Fibroblast of gingiva (primary cell): Measurements from ENCODE around the gene STAMBPL1.

Experiments
- DNase-seq: peaks from one replicate; pipeline ENCODE4 v3.0.0-alpha.2; 2011; ENCODE audit warnings: low read depth

STAMBPL1 gene

GRCh38 chr10:88857831-88858230 is 22.2 kb upstream of the STAMBPL1 start:
- no peak for DNase-seq

- no peak for DNase-seq
Observed at GRCh38 chr10:88858491-88858890, 21.6 kb upstream of the STAMBPL1 start.

GRCh38 chr10:88861036-88861435 is 19.0 kb upstream of the STAMBPL1 start:
- no peak for DNase-seq

GRCh38 chr10:88865281-88865876 is 14.7 kb upstream of the STAMBPL1 start:
- peak; percentile 33 for DNase-seq

GRCh38 chr10:88866454-88866853 is 13.6 kb upstream of the STAMBPL1 start:
- no peak for DNase-seq

GRCh38 chr10:88870089-88870488 is 10.0 kb upstream of the STAMBPL1 start:
- no peak for DNase-seq

GRCh38 chr10:88873757-88874156 is 6.3 kb upstream of the STAMBPL1 start:
- DNase-seq: no peak

GRCh38 chr10:88874281-88874680 is 5.8 kb upstream of the STAMBPL1 start:
- no peak for DNase-seq

GRCh38 chr10:88875081-88875480 is 5.0 kb upstream of the STAMBPL1 start:
- no peak for DNase-seq

- DNase-seq: no peak
Observed at GRCh38 chr10:88877298-88877697, 2.7 kb upstream of the STAMBPL1 start.

GRCh38 chr10:88880282-88881076 is 434 bp downstream of the STAMBPL1 start:
- DNase-seq: peak; percentile 86

GRCh38 chr10:88881320-88881719 is 1.3 kb downstream of the STAMBPL1 start:
- no peak for DNase-seq

GRCh38 chr10:88881922-88882645 is 2.0 kb downstream of the STAMBPL1 start:
- no peak for DNase-seq

- peak; percentile 71 for DNase-seq
Observed at GRCh38 chr10:88882646-88883447, 2.8 kb downstream of the STAMBPL1 start.

GRCh38 chr10:88883448-88883809 is 3.4 kb downstream of the STAMBPL1 start:
- peak; percentile 12 for DNase-seq

GRCh38 chr10:88886557-88886956 is 6.5 kb downstream of the STAMBPL1 start:
- no peak for DNase-seq

GRCh38 chr10:88888810-88889445 is 8.9 kb downstream of the STAMBPL1 start:
- no peak for DNase-seq

GRCh38 chr10:88889559-88890337 is 9.7 kb downstream of the STAMBPL1 start:
- DNase-seq: no peak

GRCh38 chr10:88890681-88891381 is 10.8 kb downstream of the STAMBPL1 start:
- DNase-seq: peak; percentile 72

GRCh38 chr10:88892222-88892967 is 12.3 kb downstream of the STAMBPL1 start:
- peak; percentile 34 for DNase-seq
